ENCODE results near the gene TMX2.

Gene TMX2

GRCh38 chr11:57771365-57771764, 59.0 kb downstream of the TMX2 start:
- DNase-seq, result no peak

GRCh38 chr11:57772562-57772961, 60.2 kb downstream of the TMX2 start:
- no peak for DNase-seq

GRCh38 chr11:57773026-57773598, 60.7 kb downstream of the TMX2 start:
- DNase-seq, result no peak

- no peak for DNase-seq
These were observed 63.1 kb downstream of the TMX2 start for GRCh38 chr11:57775491-57775890.

GRCh38 chr11:57776031-57776521, 63.7 kb downstream of the TMX2 start:
- DNase-seq, result no peak

- DNase-seq, result no peak
These were observed 64.3 kb downstream of the TMX2 start for GRCh38 chr11:57776577-57777210.

GRCh38 chr11:57777969-57778317, 65.5 kb downstream of the TMX2 start:
- DNase-seq, result no peak

- DNase-seq, result peak; percentile 81
These were observed 66.1 kb downstream of the TMX2 start for GRCh38 chr11:57778318-57779037.

GRCh38 chr11:57779276-57779675, 66.9 kb downstream of the TMX2 start:
- DNase-seq, result no peak

GRCh38 chr11:57781529-57781943, 69.1 kb downstream of the TMX2 start:
- DNase-seq, result no peak

GRCh38 chr11:57785072-57785471, 72.7 kb downstream of the TMX2 start:
- no peak for DNase-seq

GRCh38 chr11:57786436-57786835, 74.0 kb downstream of the TMX2 start:
- DNase-seq, result no peak

- DNase-seq, result no peak
These were observed 74.7 kb downstream of the TMX2 start for GRCh38 chr11:57787006-57787604.

GRCh38 chr11:57787920-57788702, 75.7 kb downstream of the TMX2 start:
- DNase-seq, result no peak

GRCh38 chr11:57788703-57789088, 76.3 kb downstream of the TMX2 start:
- DNase-seq, result no peak
